Large intestine (tissue), 3 donors: ENCODE results near the gene RPP25L. TPM values are rescaled to one million over a fixed set of nuclear protein-coding genes. Genes with fewer than 3 reads are reported as not detected.

Experiments
- DNase-seq, 2 donors: peaks; one replicate each; pipeline versions ENCODE4 v3.0.0 to v3.0.0-alpha.2; 2013
- H3K27ac ChIP-seq: one replicate; pipeline ENCODE4 v1.5.1; 2013; ENCODE audit warnings: low read length
- H3K27me3 ChIP-seq: 2 replicates; pipeline ENCODE4 v1.6.1; 2013; ENCODE audit warnings: low read length; ENCODE audit not compliant: control insufficient read depth, insufficient read depth
- H3K36me3 ChIP-seq: 2 replicates; pipeline ENCODE4 v1.6.1; 2013; ENCODE audit warnings: low read length; ENCODE audit not compliant: control insufficient read depth, insufficient read depth
- H3K4me1 ChIP-seq: one replicate; pipeline ENCODE4 v1.6.1; 2013; ENCODE audit warnings: low read length; ENCODE audit not compliant: control insufficient read depth, insufficient read depth
- H3K4me3 ChIP-seq: one replicate; pipeline ENCODE4 v1.5.1; 2013; ENCODE audit warnings: low read length
- H3K9me3 ChIP-seq: one replicate; pipeline ENCODE4 v1.6.1; 2013; ENCODE audit warnings: mild to moderate bottlenecking, low read depth, low read length, moderate library complexity; ENCODE audit not compliant: control insufficient read depth
- WGBS: methylation state at CpG from one replicate; pipeline ENCODE4 v1.1.5; 2013; ENCODE audit warnings: low lambda C conversion rate; ENCODE audit not compliant: insufficient coverage; 5-methylcytosine and 5-hydroxymethylcytosine counted together
- polyA plus RNA-seq: library from polyadenylated mRNA; unstranded; fragments of 120-200 nt; gene quantifications from one replicate; pipeline ENCODE4 v1.2.1, GENCODE V29; 2013

The RPP25L gene
- polyA plus RNA-seq, 1 donor = 34.8 TPM

DNA sequence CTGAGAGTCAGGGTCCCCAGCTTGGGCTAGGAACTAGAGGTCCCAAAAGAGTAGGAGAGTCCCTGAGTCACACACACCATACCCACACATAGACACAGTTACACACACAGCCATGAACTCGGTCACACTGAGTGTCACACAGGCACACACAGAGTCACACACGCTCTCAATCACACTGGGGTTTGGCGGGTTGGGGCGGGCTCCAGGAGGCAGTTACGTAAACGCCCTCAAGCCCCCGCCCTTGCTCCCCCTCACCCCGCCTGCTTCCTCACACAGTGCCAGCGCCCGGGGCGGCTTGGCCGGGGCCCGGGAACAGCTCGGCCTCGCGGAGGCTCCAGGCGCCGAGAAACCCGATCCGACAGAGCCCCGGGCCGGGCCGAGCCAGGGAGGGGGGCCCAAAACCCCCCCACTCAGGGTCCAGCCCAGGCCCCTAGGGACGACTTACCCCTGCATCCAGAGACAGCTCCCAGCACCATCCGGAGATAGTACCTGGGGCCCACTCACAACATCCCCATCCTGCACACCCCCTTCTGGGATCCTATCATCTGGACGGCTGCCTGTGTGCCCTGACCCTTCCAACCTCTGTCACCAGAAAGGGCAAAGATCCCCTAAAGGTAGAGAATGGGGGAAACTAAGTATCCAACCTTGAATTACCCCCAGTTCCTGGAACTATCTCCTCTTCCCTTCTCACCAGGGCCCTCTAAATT lies 18.8 kb downstream of the RPP25L start:
- H3K36me3 ChIP-seq = no peaks in the 10 kb centered on the region
- H3K4me1 ChIP-seq = peaks cover 16% of the 10 kb centered on the region
- H3K4me3 ChIP-seq = no peak overlapping the region
- peaks cover 16% of the 10 kb centered on the region for H3K9me3 ChIP-seq
- DNase-seq = no peak
- WGBS = 27% methylated on average over 2 of the region's 26 CpGs
- H3K27me3 ChIP-seq = peaks cover 71% of the 10 kb centered on the region
- no peak overlapping the region for H3K27ac ChIP-seq

DNA sequence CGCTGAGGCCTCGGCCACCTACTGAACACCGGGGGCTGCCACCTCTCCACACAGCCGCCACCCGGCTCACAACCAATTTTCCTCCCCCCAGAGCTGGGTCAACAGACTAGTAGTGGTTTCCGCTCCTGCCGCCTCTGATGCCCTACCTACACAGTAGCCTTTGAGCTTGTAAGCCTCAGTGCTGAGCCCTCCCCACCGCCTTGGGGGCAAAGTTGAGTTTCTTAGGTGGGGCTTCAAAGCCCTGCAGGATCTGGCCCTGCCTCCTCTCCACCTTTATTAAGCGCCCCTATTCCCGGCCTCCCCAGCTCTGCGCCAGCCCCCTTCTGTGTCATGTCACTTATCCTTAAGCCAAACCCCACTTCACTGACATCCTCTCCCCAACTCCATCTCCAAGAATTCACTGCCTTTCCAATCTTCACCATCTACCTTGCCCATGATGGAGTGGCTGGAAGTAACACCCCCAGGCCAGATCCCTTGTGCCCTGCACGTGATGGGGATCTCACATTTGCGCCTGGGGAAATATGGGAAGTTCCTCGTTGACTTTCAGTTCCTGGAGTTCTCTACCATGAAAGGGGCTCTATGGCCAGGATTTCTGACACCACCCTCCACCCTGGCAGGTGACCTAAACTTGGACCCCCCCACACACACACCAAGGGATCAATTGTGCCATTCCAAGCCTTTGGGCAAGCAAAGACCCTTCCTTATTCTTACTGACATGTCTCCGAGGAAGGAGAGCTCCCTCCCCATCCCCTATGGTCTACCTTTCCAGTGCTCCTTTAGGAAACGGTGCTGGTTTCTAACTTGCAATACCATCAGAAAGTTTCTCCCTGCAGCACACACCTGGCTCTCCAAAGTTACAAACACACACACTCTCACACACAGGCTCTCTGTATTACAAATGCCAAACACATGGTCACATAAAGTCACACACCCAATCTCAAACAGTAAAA lies 19.7 kb downstream of the RPP25L start:
- H3K9me3 ChIP-seq = peaks cover 16% of the 10 kb centered on the region
- peaks cover 79% of the 10 kb centered on the region for H3K27me3 ChIP-seq
- no peak overlapping the region for H3K27ac ChIP-seq
- peak in 1 of 2 donors; percentile 50 for DNase-seq
- 21% methylated on average over 3 of the region's 16 CpGs for WGBS
- H3K36me3 ChIP-seq = no peaks in the 10 kb centered on the region
- peaks cover 16% of the 10 kb centered on the region for H3K4me1 ChIP-seq
- H3K4me3 ChIP-seq = no peak overlapping the region

DNA sequence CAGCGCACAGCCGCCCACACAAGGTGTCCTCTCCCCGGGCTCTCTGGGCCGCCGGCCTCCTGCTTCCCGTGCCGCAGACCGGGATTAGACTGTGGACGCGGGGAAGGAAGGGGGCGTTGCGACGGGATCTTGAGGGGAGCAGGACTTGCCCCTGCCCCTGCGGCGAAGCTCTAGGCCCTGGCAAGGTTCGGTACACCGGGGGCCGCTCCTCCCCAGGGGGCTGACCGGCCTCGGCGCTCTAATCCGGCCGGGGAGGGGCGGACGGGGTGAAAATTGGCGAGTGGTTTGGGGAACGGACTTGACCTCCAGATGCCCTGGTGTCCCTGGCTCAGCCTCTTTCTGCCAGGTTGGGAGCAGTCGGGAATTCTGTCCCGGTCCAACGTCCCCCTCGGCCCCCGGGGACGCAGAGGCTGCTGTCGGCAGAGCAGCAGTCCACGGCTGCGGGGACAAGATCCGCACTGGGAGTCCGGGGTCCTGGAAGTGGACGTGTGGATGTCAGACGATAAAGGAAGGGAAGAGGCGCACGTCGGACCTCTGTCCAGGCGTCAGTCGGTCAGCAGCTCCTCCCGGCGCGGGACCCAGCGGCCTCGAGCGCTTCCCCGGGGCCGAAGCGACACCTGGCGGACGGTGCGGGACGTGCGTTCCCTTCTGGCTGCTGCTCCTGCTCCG lies 20.5 kb downstream of the RPP25L start:
- peak in 1 of 2 donors; percentile 71 for DNase-seq
- WGBS = no CpG with 5 or more reads among the region's 60 CpGs
- Histone ChIP-seq H3K4me1 (peaks cover 16% of the 10 kb centered on the region), H3K9me3 (peaks cover 16% of the 10 kb centered on the region), H3K36me3 (no peaks in the 10 kb centered on the region), H3K27me3 (peaks cover 84% of the 10 kb centered on the region), H3K4me3 (no peak overlapping the region), H3K27ac (no peak overlapping the region)

DNA sequence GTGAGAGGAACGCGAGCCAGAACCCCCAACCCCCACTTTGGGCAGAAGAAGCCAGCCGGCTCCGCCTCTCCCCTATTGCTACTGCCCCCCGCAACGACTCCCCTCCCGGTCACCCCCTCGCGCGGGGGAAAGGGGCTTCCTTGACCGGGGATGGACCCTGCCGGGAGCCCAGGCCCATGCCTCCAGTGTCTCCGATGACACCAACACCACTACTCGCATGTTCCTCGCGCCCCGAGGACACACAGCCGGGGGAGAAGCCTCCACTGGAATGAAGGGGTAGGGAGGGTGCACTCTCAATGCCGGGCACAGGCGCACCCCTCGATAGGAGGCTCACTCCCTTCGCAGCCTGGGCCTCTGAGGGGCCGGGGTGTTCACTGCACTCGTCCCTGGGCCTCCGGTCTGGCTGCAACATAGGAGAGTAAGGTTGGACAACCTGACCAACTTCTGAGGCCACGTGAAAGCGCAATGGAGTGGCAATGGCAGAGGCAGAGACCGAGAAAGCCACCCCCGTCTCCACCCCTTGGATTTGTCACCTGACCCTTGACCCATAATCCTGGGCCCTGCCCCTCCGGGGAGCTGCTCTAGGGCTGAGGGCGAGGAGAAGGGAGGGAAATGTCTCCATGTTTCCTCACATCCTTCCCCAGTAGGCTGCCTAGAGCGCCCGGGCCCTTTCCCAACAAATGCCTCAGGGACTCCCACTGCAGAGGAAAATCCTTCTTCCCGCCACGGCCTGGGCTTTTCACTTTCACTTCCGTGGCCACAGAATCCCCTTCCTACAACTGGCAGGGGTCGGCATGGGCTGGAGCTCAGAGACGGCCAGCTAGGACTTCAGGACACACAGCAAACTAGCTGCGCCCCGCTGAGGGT lies 21.3 kb downstream of the RPP25L start:
- peak in 1 of 2 donors; percentile 48 for DNase-seq
- Histone ChIP-seq H3K27me3 (peaks cover 86% of the 10 kb centered on the region), H3K36me3 (no peaks in the 10 kb centered on the region), H3K4me1 (peaks cover 16% of the 10 kb centered on the region), H3K4me3 (peak overlapping the region; percentile 22), H3K9me3 (peaks cover 16% of the 10 kb centered on the region), H3K27ac (no peak overlapping the region)
- whole genome bisulfite sequencing = no CpG with 5 or more reads among the region's 40 CpGs

DNA sequence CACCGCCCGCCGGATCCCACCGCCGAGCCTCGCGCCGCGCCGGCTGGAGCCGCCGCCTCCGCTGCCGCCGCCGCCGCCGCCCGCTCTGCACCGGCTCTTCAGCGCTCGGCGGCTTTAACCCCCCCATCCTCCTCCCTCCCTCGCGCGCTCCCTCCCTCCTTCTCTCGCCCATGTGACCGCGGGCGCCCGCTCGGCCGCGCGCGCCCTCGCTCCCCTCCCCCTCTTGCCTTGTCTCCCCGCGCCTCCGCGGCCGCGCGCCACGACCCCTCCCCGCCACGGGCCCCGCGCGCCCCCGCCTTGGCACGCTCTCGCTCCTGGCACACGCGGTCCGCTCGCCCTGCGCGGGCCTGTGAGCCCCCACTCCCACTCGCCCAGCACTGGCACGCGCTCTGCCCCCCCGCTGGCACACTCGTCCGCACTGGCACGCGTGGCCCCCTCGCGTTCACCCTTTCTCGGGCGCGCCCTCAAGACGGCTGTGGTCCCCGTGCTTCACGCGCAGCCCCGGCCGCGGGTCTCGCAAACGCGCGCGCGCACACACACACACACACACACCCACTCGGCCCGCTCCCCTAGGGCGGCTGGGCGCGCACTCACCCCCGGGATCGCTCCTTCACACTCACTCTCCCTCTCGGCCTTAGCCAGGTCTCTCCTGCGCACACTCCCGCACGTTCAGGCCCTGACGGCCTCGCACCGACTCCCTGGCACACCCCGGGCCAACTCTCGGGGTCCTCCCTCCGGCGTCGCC lies 22.1 kb downstream of the RPP25L start, which contains the start of gene CNTFR:
TSS of gene CNTFR (minus strand) at position 89 of the 745 bp plus-strand sequence. CDS start 20,743 bp downstream, outside the sequence.
- DNase-seq = peak in 1 of 2 donors; percentile 50
- Histone ChIP-seq H3K27ac (no peak within 1 kb of the TSS), H3K9me3 (peaks cover 16% of the 10 kb centered on the region), H3K4me3 (peak within 1 kb of the TSS; percentile 50), H3K27me3 (peaks cover 94% of the 10 kb centered on the region), H3K4me1 (peaks cover 16% of the 10 kb centered on the region), H3K36me3 (no peaks in the 10 kb centered on the region)
- WGBS = no CpG with 5 or more reads among the region's 104 CpGs

DNA sequence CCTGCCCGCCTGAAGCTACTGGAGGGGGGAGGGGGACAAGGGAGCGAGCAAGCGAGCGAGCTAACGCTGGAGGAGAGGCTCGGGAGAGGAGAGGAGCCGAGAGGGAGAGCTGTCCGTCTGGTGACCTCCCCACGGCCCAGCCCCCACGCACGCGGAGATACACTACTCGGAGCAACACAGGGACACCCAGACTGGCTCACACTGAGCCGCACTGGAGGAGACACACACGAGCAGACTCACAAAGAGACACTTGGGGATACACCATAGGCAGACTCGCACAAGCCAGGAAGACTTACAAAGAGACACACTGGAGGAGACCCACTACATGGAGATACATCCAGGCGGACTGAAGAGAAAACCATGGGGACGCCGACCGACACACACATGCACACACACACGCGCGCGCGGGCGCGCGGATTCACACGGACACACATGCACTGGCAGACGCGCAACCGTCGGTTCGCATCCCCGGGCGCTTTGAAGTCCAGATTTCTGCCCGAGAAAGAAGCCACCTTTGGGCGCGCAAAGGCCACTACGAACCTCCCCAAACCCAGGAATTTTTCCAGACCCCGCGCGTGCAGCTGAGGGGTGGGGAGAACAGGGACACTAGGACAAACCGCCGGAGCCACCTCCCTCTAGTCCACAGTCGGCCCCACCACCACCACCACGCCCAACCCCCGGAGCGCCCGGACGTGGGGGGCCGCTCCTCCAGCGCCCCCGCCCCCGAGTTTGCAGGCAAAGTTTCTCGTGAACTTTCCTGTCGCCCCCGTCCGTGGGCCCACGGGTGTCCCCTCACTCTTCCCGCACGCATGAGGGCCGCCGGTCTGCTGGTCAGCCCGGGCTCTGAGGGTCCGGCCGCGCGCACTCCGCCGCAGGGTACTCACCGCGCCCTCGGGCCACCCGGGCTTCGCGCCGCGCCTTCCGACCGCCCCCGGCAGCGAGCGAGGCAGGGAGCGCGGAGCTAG lies 22.9 kb downstream of the RPP25L start:
- peaks cover 94% of the 10 kb centered on the region for H3K27me3 ChIP-seq
- DNase-seq = no peak
- H3K4me3 ChIP-seq = peak overlapping the region; percentile 50
- peaks cover 16% of the 10 kb centered on the region for H3K9me3 ChIP-seq
- no peaks in the 10 kb centered on the region for H3K36me3 ChIP-seq
- H3K27ac ChIP-seq = no peak overlapping the region
- no CpG with 5 or more reads among the region's 86 CpGs for WGBS
- H3K4me1 ChIP-seq = peaks cover 16% of the 10 kb centered on the region

DNA sequence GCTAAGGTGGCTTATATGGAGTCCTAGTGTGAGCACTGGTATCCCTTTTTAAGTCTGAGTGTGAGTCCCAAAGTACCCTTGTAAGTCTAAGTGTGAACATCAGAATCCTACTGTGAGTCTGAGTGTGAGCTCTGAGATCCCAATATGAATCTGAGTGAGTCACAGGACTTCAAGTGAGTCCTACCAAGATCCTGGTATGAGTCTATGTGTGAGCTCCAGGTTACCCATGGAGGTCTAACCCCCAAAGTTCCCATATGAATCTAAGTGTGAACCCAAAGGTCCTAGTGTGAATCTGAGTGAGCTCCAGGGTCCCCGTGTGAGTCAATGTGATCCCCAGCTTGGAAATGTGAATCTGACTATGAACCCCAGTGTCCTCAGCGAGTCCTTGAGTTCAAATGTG lies 24.6 kb downstream of the RPP25L start:
- Histone ChIP-seq H3K4me3 (no peak overlapping the region), H3K27me3 (peaks cover 93% of the 10 kb centered on the region), H3K4me1 (peaks cover 16% of the 10 kb centered on the region), H3K36me3 (no peaks in the 10 kb centered on the region), H3K9me3 (peaks cover 16% of the 10 kb centered on the region), H3K27ac (no peak overlapping the region)
- no CpG with 5 or more reads among the region's 2 CpGs for WGBS
- no peak for DNase-seq

DNA sequence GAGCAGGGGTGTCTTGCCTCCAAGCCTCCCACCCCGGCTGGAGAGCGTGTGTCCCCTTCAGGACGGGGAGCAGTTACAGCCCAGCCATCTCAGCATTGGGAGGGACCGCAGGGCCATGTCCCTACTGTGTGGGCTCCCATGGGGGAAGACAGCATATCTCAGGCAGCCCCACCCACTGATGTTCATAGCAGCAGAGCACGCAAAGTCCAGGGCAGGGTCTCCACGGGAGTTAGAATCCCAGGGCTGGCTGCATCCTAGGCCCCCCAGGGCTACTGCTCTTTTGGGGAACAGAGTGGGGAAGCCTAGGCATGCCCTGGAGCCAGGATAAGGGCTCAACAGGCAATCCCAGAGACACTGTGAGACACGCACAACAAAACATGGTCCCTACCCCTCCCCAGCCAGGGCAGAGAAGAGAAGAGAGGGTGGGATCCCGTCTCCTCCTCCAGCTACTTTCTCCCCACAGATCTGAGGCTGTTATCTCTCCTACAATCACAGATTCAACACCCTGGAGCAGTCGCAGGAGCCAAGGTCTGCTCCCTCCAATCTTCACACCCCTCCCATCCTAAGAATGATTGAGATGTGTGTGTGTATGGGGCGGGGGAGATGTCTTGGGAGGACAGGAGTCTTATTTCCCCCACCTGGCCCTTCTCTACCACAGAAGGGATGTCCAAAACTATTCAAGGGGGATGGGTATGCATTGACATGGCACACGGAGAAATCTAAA lies 25.8 kb downstream of the RPP25L start:
- WGBS = 20% methylated on average over 1 of the region's 11 CpGs
- Histone ChIP-seq H3K27me3 (peaks cover 92% of the 10 kb centered on the region), H3K4me3 (no peak overlapping the region), H3K36me3 (no peaks in the 10 kb centered on the region), H3K4me1 (peaks cover 11% of the 10 kb centered on the region), H3K27ac (no peak overlapping the region), H3K9me3 (peaks cover 10% of the 10 kb centered on the region)
- DNase-seq = no peak
